ENCODE measurements around the gene STX8. TPM values are rescaled to one million over a fixed set of nuclear protein-coding genes. Genes with fewer than 3 reads are reported as not detected.

The STX8 gene
- total RNA-seq, 1 experiment from 2014 or later: 38.8 TPM

DNA sequence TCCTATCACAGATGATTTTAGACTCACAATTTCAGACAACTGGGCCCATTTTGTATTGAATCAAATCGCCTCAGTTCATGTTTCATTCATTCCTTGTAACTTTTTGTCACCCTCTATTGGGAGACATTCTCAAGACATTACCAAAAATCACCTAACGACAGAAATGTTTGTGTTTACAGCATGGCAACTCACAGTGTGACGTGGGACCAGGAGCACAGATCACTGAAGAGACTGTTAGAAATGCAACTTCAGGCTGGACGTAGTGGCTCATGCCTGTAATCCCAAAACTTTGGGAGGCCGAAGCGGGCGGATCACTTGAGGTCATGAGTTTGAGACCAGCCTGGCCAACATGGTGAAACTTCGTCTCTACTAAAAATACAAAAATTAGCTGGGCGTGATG, 304.7 kb downstream of the STX8 start:
- no peak overlapping the region for H2AFZ ChIP-seq (ENCODE audit: low read depth, low read length, poor library complexity, severe bottlenecking)
- no peaks in the 10 kb centered on the region for H3K27me3 ChIP-seq (ENCODE audit: insufficient read depth, low read length)
- H3K79me2 ChIP-seq (ENCODE audit: insufficient read depth, low read length): no peaks in the 10 kb centered on the region
- no peaks in the 10 kb centered on the region for H3K9me2 ChIP-seq (ENCODE audit: insufficient read depth)
- no peak overlapping the region for H3K9ac ChIP-seq (ENCODE audit: low read length)
- no peaks in the 10 kb centered on the region for H4K20me1 ChIP-seq (ENCODE audit: insufficient read depth)
- H3K9me3 ChIP-seq (ENCODE audit: control insufficient read depth in 1 of 2, insufficient read depth in 1 of 2, low read depth in 1 of 2, low read length in 2 of 2): no peaks in the 10 kb centered on the region
- no TSS peak for BruUV-seq (replicated peaks)
- H3K36me3 ChIP-seq (ENCODE audit: control insufficient read depth in 1 of 2, insufficient read depth in 2 of 2, low read length in 2 of 2): no peaks in the 10 kb centered on the region
- ATAC-seq: no peak
- no peak for DNase-seq (ENCODE audit: low read depth, low spot score)
- H3K27ac ChIP-seq (ENCODE audit: low read depth, low read length): no peak overlapping the region
- intact Hi-C loops (cut with micrococcal nuclease): no loop called here
- H3K4me1 ChIP-seq (ENCODE audit: control insufficient read depth in 1 of 2, insufficient read depth in 2 of 2, low read length in 2 of 2): no peaks in the 10 kb centered on the region
- H3K4me2 ChIP-seq (ENCODE audit: low read length): no peak overlapping the region
- POLR2A ChIA-PET: no interaction called here
- CTCF ChIA-PET: no interaction called here
- RAD21 ChIA-PET (ENCODE audit: low non-redundant PET in 1 of 2, low total read pairs in 2 of 2, uncharacterized antibody in 2 of 2, unreplicated experiment in 2 of 2): no interaction called here
- H3K4me3 ChIP-seq (replicated peaks in 1 of 2; ENCODE audit: low read depth in 1 of 2, low read length in 2 of 2): no peak overlapping the region
- TF ChIP-seq ZNF274 (IDR thresholded peaks at IDR 0.05; ENCODE audit: low read depth, low read length): no peak

DNA sequence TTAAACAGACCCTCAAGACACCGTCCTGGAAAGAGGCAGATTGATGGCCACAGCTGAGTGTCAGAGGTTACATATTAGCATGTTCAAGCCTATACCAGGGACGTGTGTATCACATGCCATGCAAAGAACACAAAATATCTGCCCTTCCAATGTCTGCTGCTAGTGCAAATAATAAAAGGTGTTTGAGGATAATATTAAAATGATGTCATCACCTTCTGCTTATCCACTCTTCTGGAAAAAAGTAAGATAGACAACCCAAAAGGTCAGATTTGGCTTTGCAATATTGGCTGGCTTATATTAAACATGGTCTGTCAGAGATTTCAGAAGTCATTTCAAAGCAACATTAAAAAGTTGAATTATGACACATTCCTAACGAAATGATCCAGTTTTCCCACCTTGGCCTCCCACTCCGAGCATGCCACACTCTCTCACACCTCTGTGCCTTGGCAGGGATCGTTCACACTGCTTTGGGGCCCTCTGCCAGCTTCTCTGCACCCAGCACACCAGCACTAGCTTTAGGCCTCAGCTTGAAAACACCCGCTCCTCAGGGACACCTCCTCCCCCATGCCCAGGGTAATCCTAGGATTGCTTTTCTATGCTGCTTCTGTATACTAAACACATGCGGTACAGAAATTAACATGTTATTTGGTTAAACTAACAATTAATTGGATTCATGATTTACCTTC, 306.1 kb downstream of the STX8 start:
- Histone ChIP-seq H3K27me3 (ENCODE audit: insufficient read depth, low read length) (no peaks in the 10 kb centered on the region), H3K9me3 (ENCODE audit: control insufficient read depth in 1 of 2, insufficient read depth in 1 of 2, low read depth in 1 of 2, low read length in 2 of 2) (no peaks in the 10 kb centered on the region), H3K4me1 (ENCODE audit: control insufficient read depth in 1 of 2, insufficient read depth in 2 of 2, low read length in 2 of 2) (no peaks in the 10 kb centered on the region), H2AFZ (ENCODE audit: low read depth, low read length, poor library complexity, severe bottlenecking) (no peak overlapping the region), H3K27ac (ENCODE audit: low read depth, low read length) (no peak overlapping the region), H3K36me3 (ENCODE audit: control insufficient read depth in 1 of 2, insufficient read depth in 2 of 2, low read length in 2 of 2) (no peaks in the 10 kb centered on the region), H3K4me3 (replicated peaks in 1 of 2; ENCODE audit: low read depth in 1 of 2, low read length in 2 of 2) (no peak overlapping the region), H3K9me2 (ENCODE audit: insufficient read depth) (no peaks in the 10 kb centered on the region), H4K20me1 (ENCODE audit: insufficient read depth) (no peaks in the 10 kb centered on the region), H3K9ac (ENCODE audit: low read length) (no peak overlapping the region), H3K79me2 (ENCODE audit: insufficient read depth, low read length) (no peaks in the 10 kb centered on the region), H3K4me2 (ENCODE audit: low read length) (no peak overlapping the region)
- DNase-seq (ENCODE audit: low read depth, low spot score) (no peak), ATAC-seq (no peak)
- ChIA-PET RAD21 (ENCODE audit: low non-redundant PET in 1 of 2, low total read pairs in 2 of 2, uncharacterized antibody in 2 of 2, unreplicated experiment in 2 of 2) (no interaction called here), POLR2A (no interaction called here), CTCF (no interaction called here)
- intact Hi-C loops (cut with micrococcal nuclease): no loop called here
- BruUV-seq (replicated peaks): no TSS peak
- no peak for TF ChIP-seq YY1 (IDR thresholded peaks at IDR 0.05; ENCODE audit: extremely low read depth, insufficient replicate concordance, low read depth, low read length)
- TF ChIP-seq POLR2AphosphoS5 (IDR thresholded peaks at IDR 0.05; ENCODE audit: low read depth, low read length): no peak
- no peak for TF ChIP-seq SP1 (IDR thresholded peaks at IDR 0.05; ENCODE audit: low read depth)
- no peak for TF ChIP-seq ZNF274 (IDR thresholded peaks at IDR 0.05; ENCODE audit: low read depth, low read length)
- no peak for TF ChIP-seq SRF (IDR thresholded peaks at IDR 0.05; ENCODE audit: low read depth)
- TF ChIP-seq, protein P1, sequence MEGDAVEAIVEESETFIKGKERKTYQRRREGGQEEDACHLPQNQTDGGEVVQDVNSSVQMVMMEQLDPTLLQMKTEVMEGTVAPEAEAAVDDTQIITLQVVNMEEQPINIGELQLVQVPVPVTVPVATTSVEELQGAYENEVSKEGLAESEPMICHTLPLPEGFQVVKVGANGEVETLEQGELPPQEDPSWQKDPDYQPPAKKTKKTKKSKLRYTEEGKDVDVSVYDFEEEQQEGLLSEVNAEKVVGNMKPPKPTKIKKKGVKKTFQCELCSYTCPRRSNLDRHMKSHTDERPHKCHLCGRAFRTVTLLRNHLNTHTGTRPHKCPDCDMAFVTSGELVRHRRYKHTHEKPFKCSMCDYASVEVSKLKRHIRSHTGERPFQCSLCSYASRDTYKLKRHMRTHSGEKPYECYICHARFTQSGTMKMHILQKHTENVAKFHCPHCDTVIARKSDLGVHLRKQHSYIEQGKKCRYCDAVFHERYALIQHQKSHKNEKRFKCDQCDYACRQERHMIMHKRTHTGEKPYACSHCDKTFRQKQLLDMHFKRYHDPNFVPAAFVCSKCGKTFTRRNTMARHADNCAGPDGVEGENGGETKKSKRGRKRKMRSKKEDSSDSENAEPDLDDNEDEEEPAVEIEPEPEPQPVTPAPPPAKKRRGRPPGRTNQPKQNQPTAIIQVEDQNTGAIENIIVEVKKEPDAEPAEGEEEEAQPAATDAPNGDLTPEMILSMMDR (IDR thresholded peaks at IDR 0.05 in 2 of 3, conservative IDR thresholded peaks at IDR 0.05 in 1 of 3; ENCODE audit: borderline replicate concordance in 1 of 3, insufficient read depth in 1 of 3, low read depth in 2 of 3, low read length in 2 of 3): no peak
- no peak for TF ChIP-seq CEBPB (IDR thresholded peaks at IDR 0.05; ENCODE audit: low read depth)
- TF ChIP-seq EZH2 (IDR thresholded peaks at IDR 0.05): no peak
- TF ChIP-seq, protein P2, sequence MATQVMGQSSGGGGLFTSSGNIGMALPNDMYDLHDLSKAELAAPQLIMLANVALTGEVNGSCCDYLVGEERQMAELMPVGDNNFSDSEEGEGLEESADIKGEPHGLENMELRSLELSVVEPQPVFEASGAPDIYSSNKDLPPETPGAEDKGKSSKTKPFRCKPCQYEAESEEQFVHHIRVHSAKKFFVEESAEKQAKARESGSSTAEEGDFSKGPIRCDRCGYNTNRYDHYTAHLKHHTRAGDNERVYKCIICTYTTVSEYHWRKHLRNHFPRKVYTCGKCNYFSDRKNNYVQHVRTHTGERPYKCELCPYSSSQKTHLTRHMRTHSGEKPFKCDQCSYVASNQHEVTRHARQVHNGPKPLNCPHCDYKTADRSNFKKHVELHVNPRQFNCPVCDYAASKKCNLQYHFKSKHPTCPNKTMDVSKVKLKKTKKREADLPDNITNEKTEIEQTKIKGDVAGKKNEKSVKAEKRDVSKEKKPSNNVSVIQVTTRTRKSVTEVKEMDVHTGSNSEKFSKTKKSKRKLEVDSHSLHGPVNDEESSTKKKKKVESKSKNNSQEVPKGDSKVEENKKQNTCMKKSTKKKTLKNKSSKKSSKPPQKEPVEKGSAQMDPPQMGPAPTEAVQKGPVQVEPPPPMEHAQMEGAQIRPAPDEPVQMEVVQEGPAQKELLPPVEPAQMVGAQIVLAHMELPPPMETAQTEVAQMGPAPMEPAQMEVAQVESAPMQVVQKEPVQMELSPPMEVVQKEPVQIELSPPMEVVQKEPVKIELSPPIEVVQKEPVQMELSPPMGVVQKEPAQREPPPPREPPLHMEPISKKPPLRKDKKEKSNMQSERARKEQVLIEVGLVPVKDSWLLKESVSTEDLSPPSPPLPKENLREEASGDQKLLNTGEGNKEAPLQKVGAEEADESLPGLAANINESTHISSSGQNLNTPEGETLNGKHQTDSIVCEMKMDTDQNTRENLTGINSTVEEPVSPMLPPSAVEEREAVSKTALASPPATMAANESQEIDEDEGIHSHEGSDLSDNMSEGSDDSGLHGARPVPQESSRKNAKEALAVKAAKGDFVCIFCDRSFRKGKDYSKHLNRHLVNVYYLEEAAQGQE (IDR thresholded peaks at IDR 0.05; ENCODE audit: low read depth): no peak
- TF ChIP-seq JUND (IDR thresholded peaks at IDR 0.05): no peak
- TF ChIP-seq, protein P3, sequence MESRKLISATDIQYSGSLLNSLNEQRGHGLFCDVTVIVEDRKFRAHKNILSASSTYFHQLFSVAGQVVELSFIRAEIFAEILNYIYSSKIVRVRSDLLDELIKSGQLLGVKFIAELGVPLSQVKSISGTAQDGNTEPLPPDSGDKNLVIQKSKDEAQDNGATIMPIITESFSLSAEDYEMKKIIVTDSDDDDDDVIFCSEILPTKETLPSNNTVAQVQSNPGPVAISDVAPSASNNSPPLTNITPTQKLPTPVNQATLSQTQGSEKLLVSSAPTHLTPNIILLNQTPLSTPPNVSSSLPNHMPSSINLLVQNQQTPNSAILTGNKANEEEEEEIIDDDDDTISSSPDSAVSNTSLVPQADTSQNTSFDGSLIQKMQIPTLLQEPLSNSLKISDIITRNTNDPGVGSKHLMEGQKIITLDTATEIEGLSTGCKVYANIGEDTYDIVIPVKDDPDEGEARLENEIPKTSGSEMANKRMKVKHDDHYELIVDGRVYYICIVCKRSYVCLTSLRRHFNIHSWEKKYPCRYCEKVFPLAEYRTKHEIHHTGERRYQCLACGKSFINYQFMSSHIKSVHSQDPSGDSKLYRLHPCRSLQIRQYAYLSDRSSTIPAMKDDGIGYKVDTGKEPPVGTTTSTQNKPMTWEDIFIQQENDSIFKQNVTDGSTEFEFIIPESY (IDR thresholded peaks at IDR 0.05; ENCODE audit: extremely low read depth, insufficient replicate concordance, low read length): no peak
